K562 treated with DMSO at 1 percent for 12 hours (cell line): ENCODE data around the gene NEUROD1. TPM values are rescaled to one million over a fixed set of nuclear protein-coding genes. Genes with fewer than 3 reads are reported as not detected.

ENCODE experiments used
- total RNA-seq: library from RNA; unstranded; fragments of 300-600 nt; gene quantifications from 2 replicates; pipeline ENCODE4 v1.2.3, GENCODE V29; 2022; ENCODE audit not compliant: insufficient read depth

The NEUROD1 gene
- not detected in 2 replicates for total RNA-seq

GRCh38 chr2:181680055-181680936 is at the start of gene NEUROD1:
NEUROD1 (minus strand) TSS chr2:181680517; CDS start chr2:181678860, 1,657 bp downstream.

GRCh38 chr2:181656450-181657291 is 23.6 kb downstream of the NEUROD1 start, which contains the start of gene CERKL:
CERKL (minus strand) TSS chr2:181657105; CDS start chr2:181657006, 99 bp downstream.

Other genes with a start within 250 kb of the NEUROD1 start
- gene ITGA4, start 223.1 kb downstream of the NEUROD1 start, total RNA-seq = not detected in 2 replicates
- not detected in 2 replicates for gene CERKL, start 23.4 kb downstream of the NEUROD1 start, total RNA-seq
- 14.3 and 59.5 TPM in 2 replicates for gene ITPRID2, start 211.2 kb upstream of the NEUROD1 start, total RNA-seq